HUES6 (cell line): ENCODE data around the gene MRTFB.
"Not testable (repeated sequence)": the region's sequence is repeated elsewhere in the genome, so short reads cannot be mapped to it uniquely, and the experiment has no call there.

Source experiments
- H3K27ac ChIP-seq: 2 replicates; pipeline ENCODE4 v1.7.0; 2013; ENCODE audit warnings: low read depth, mild to moderate bottlenecking, low read length, inconsistent platforms
- H3K27me3 ChIP-seq: 2 replicates; pipeline ENCODE4 v1.6.1; 2013; ENCODE audit warnings: low read length; ENCODE audit not compliant: control insufficient read depth, insufficient read depth
- H3K36me3 ChIP-seq: 2 replicates; pipeline ENCODE4 v1.6.1; 2013; ENCODE audit warnings: low read length; ENCODE audit not compliant: control insufficient read depth, insufficient read depth
- H3K4me1 ChIP-seq: 2 replicates; pipeline ENCODE4 v1.6.1; 2013; ENCODE audit warnings: low read length; ENCODE audit not compliant: control insufficient read depth, insufficient read depth
- H3K4me3 ChIP-seq: 2 replicates; pipeline ENCODE4 v1.5.1; 2013; ENCODE audit warnings: low read depth, low read length
- H3K9ac ChIP-seq: one replicate; pipeline ENCODE4 v1.6.1; 2013; ENCODE audit warnings: mild to moderate bottlenecking, low read length
- H3K9me3 ChIP-seq: 2 replicates; pipeline ENCODE4 v1.6.1; 2013; ENCODE audit warnings: low read depth, low read length; ENCODE audit not compliant: control insufficient read depth, insufficient read depth

The MRTFB gene

GRCh38 chr16:14168146-14168545 is 97.0 kb downstream of the MRTFB start:
- Histone ChIP-seq H3K27ac (no peak overlapping the region), H3K9ac (no peak overlapping the region), H3K4me1 (no peaks in the 10 kb centered on the region), H3K36me3 (no peaks in the 10 kb centered on the region), H3K4me3 (no peak overlapping the region), H3K9me3 (0 out of 2 replicates have a peak, but pooled peaks cover 5% of the 10 kb centered on the region), H3K27me3 (no peaks in the 10 kb centered on the region)

DNA sequence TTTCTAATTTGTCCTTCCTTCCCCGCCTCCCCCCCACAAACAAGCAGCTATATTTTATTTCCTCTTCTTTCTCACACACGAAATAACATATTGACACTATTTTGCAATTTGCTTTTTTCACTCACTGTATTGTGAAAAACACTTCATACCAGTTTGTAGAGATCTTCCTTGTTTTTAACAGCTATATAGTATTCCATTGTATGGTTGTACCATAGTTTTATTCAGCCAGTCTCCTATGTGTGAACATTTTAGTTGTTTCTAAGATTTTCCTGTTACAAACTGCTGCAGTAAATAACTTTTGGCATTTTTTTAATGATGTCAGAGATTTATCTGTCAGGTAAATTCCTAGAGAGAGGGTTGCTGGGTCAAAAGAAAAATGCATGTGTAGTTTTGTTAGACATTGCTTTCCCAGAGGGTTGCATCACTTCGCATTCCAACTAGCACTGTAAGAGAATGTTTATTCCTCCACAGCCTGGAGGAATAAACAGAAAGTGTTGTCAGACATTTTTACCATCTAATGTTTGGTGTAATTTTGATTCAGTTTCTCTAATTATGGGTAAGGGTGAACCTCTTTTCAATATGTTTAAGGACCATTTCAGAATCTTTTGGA is 101.2 kb downstream of the MRTFB start:
- no peaks in the 10 kb centered on the region for H3K27me3 ChIP-seq
- no peak overlapping the region for H3K9ac ChIP-seq
- 0 out of 2 replicates have a peak, but pooled peaks cover 5% of the 10 kb centered on the region for H3K9me3 ChIP-seq
- H3K27ac ChIP-seq = no peak overlapping the region
- H3K36me3 ChIP-seq = no peaks in the 10 kb centered on the region
- no peaks in the 10 kb centered on the region for H3K4me1 ChIP-seq
- H3K4me3 ChIP-seq = no peak overlapping the region

GRCh38 chr16:14175086-14175485 is 104.0 kb downstream of the MRTFB start:
- no peaks in the 10 kb centered on the region for H3K36me3 ChIP-seq
- no peaks in the 10 kb centered on the region for H3K27me3 ChIP-seq
- no peak overlapping the region for H3K27ac ChIP-seq
- no peaks in the 10 kb centered on the region for H3K4me1 ChIP-seq
- H3K9me3 ChIP-seq = 0 out of 2 replicates have a peak, but pooled peaks cover 5% of the 10 kb centered on the region
- no peak overlapping the region for H3K4me3 ChIP-seq
- H3K9ac ChIP-seq = no peak overlapping the region

DNA sequence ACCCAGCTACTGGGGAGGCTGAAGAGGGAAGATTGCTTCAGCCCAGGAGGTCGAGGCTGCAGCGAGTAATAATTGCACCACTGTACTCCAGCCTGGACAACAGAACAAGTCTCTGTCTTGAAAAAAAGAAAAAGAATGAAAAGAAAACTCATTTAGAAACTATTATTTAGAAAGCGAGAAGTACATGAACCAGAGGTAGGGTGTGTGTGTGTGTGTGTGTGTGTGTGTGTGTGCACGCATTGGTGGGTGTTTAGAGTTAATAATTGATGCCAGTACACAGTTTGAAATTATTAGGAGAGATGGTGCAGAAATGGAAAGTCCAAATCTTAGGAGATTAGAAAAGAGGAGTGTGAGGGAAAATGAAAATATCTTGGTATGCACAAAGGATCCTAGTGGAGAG is 106.6 kb downstream of the MRTFB start:
- Histone ChIP-seq H3K27ac (no peak overlapping the region), H3K9ac (no peak overlapping the region)

DNA sequence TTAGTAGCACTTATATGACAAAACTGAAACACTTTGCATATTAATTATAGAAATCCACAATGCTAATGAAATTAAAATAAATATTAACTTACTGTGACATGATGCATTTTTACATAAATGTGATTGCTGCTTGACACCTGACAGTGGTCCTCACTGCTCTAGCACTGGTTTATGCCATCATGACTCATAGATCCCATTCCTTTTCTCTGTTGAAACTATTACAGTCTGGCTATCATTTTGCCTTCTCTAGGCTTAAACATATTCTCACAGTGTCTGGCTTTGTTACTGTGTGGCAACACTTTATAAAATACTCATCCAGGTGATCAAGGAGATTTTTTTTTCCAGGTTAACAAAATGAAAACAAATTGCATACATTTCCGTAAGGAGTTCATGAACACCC is 108.0 kb downstream of the MRTFB start:
- no peaks in the 10 kb centered on the region for H3K9me3 ChIP-seq
- no peaks in the 10 kb centered on the region for H3K36me3 ChIP-seq
- no peak overlapping the region for H3K27ac ChIP-seq
- peaks cover 3% of the 10 kb centered on the region; the same call in 1 of the 2 replicates for H3K4me1 ChIP-seq
- H3K4me3 ChIP-seq = no peak overlapping the region
- H3K9ac ChIP-seq = no peak overlapping the region
- H3K27me3 ChIP-seq = no peaks in the 10 kb centered on the region

More for the DNA sequence above, 106.6 kb downstream of the MRTFB start:
- Histone ChIP-seq H3K36me3 (no peaks in the 10 kb centered on the region), H3K4me1 (peaks cover 3% of the 10 kb centered on the region; the same call in 1 of the 2 replicates), H3K27me3 (no peaks in the 10 kb centered on the region), H3K9me3 (no peaks in the 10 kb centered on the region), H3K4me3 (no peak overlapping the region)

DNA sequence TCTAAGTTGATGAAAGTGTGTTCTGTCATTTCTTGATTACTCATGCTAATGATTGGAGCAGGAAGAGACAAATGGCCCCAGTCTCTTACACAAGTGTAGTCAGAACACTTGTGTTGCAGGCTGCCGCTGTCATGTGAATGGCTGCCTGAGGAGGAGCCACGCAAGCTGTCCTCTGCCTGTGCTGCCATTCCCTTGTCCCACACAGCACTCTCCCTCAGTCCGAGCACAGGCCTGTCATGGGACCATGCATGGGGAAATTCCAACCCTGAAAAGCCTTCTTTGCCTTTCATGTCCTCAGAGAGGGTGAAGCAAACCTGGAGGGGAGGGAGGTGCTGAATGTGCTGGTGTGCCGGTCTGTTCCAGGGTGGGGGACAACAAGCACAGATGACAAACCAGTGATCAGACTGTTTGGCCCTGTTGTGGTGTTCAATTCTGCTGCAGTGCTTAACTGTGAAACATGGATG is 109.4 kb downstream of the MRTFB start:
- H3K9ac ChIP-seq = no peak overlapping the region

GRCh38 chr16:14181371-14182050 is 110.4 kb downstream of the MRTFB start:
- Histone ChIP-seq H3K4me3 (no peak overlapping the region), H3K9me3 (no peaks in the 10 kb centered on the region), H3K4me1 (peaks cover 13% of the 10 kb centered on the region), H3K27ac (no peak overlapping the region), H3K27me3 (no peaks in the 10 kb centered on the region), H3K36me3 (no peaks in the 10 kb centered on the region), H3K9ac (no peak overlapping the region)

More for the DNA sequence above, 109.4 kb downstream of the MRTFB start:
- Histone ChIP-seq H3K27me3 (no peaks in the 10 kb centered on the region), H3K4me3 (no peak overlapping the region), H3K9me3 (no peaks in the 10 kb centered on the region), H3K27ac (no peak overlapping the region), H3K4me1 (peaks cover 4% of the 10 kb centered on the region; the same call in 1 of the 2 replicates), H3K36me3 (no peaks in the 10 kb centered on the region)

- no peaks in the 10 kb centered on the region for H3K9me3 ChIP-seq
- H3K36me3 ChIP-seq = no peaks in the 10 kb centered on the region
- no peak overlapping the region for H3K9ac ChIP-seq
- no peak overlapping the region for H3K4me3 ChIP-seq
- H3K4me1 ChIP-seq = peaks cover 28% of the 10 kb centered on the region
- no peak overlapping the region for H3K27ac ChIP-seq
- no peaks in the 10 kb centered on the region for H3K27me3 ChIP-seq
Measured at GRCh38 chr16:14182999-14183398, 111.9 kb downstream of the MRTFB start.

GRCh38 chr16:14183962-14184361 is 112.8 kb downstream of the MRTFB start:
- H3K4me1 ChIP-seq = peaks cover 31% of the 10 kb centered on the region
- not testable (repeated sequence) for H3K4me3 ChIP-seq, H3K27me3 ChIP-seq, H3K9me3 ChIP-seq, H3K27ac ChIP-seq, H3K36me3 ChIP-seq, H3K9ac ChIP-seq

DNA sequence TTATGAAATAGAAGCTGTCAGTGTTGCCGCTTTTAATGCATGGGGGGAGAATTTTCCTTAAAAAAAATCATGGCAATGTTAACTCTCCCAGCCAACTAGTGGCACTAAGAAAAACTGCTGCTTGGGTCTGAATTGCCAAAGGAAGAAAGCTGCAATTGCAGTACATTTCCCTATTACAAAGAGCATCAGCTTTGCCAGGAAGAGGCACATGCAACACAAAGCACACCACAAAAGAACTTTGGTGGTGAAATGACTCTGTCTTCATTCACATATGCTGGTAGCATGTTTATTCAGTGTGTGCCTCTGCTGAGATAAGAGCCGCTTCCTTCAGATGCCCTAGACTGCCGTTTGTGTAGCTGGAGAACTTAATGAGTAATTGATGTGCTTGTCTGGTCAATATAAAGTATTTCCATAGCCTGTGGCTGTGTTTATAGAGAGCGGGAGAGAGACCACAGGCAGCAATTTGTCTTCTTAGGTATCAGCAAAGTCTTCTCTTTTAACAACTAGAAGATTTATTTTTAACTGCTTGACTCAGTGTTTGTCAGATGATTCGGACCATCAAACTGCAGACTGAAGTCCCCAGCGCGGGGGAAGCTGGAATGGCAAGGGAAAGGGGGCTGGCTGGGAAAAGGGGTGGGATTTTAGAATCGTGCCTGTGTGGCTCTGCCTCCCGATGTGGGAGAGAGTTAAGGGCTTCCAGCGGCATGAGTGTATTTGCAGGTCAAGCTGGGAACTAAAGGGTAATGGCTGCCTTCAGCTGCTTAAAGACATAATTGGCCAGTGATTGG is 115.1 kb downstream of the MRTFB start:
- Histone ChIP-seq H3K27ac (no peak overlapping the region), H3K4me1 (peaks cover 28% of the 10 kb centered on the region), H3K4me3 (peak overlapping the region; percentile 36), H3K9me3 (no peaks in the 10 kb centered on the region), H3K27me3 (no peaks in the 10 kb centered on the region), H3K36me3 (no peaks in the 10 kb centered on the region), H3K9ac (no peak overlapping the region)

GRCh38 chr16:14186795-14187221 is 115.7 kb downstream of the MRTFB start:
- H3K9me3 ChIP-seq = no peaks in the 10 kb centered on the region
- H3K36me3 ChIP-seq = no peaks in the 10 kb centered on the region
- no peaks in the 10 kb centered on the region for H3K27me3 ChIP-seq
- H3K27ac ChIP-seq = no peak overlapping the region
- no peak overlapping the region for H3K9ac ChIP-seq
- peaks cover 28% of the 10 kb centered on the region for H3K4me1 ChIP-seq
- no peak overlapping the region for H3K4me3 ChIP-seq
